Choroid plexus epithelial cell (primary cell): Measurements from ENCODE around the gene ITIH2.

Source experiments
- DNase-seq: peaks from one replicate; pipeline ENCODE4 v3.0.0-alpha.2; 2010; ENCODE audit warnings: low read depth
- H3K4me3 ChIP-seq: 2 replicates; pipeline ENCODE4 v1.5.1; 2011; ENCODE audit warnings: low read depth, mild to moderate bottlenecking, control low read depth, low read length, moderate library complexity
- CTCF ChIP-seq: conservative IDR thresholded peaks from 2 replicates; pipeline ENCODE4 v1.5.1; 2011; ENCODE audit warnings: low read depth, mild to moderate bottlenecking, control low read depth, inconsistent platforms, low read length, moderate library complexity

Gene ITIH2

DNA sequence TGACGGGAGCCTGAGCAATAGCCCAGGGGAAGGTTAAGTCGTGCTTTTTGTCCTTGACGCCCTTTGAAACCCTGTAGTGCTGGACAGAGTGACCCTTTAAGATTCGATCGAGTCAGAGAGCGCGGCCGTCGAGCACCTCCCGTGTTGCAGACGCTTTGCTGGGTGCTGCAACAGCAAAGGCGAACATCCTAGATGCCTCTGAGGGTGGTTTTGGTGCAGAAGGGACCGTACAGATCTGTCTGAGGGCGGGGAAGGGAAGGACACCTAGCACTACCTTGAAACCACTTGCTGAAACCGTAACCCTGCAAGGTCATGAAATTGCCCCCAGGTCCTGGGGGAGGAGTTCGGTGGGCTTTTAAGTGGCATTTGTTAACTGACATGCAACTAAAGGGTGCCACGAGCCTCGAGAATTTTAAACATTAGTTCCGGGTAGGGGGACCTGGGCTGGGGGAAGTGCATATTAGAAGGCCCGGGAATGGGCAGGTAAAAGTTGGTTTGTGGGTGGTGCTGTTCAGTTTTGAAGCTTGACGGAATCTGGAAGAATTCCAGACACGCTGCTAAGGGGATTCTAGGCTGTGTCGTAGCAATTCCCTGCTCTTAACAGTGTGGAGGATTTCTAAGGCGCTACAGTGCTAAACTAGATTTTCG lies 85.6 kb downstream of the ITIH2 start:
- DNase-seq = peak; percentile 56
- peak overlapping the region; percentile 98 for H3K4me3 ChIP-seq
- TF ChIP-seq CTCF = no peak

DNA sequence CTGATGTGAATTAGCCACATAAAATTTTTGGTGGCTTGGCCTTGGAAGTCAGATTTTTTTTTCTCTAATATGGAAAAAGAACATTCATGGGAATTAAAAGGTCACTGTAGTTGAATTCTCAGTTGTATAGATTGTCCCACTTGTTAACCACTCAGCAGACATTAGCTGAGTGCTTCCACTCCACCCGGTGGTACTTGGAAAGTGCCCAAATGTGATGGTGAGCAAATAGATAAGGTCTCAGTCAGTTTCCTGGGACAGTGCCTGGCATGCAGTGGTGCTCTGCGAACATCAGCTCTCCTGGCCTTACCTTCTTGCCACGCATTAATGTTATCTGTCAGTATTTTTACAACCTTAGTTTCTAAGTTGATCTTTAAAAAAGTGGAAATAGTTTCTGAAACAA lies 86.3 kb downstream of the ITIH2 start:
- peak; percentile 32 for DNase-seq
- TF ChIP-seq CTCF = no peak
- peak overlapping the region; percentile 98 for H3K4me3 ChIP-seq

GRCh38 chr10:7792541-7792940 lies 89.4 kb downstream of the ITIH2 start:
- DNase-seq = no peak
- TF ChIP-seq CTCF = no peak
- H3K4me3 ChIP-seq = no peak overlapping the region

GRCh38 chr10:7794251-7795026 lies 91.3 kb downstream of the ITIH2 start:
- no peak for TF ChIP-seq CTCF
- H3K4me3 ChIP-seq = no peak overlapping the region
- DNase-seq = peak; percentile 23

- TF ChIP-seq CTCF = no peak
- H3K4me3 ChIP-seq = no peak overlapping the region
- DNase-seq = peak; percentile 70
Measured at GRCh38 chr10:7795605-7796004, 92.5 kb downstream of the ITIH2 start.

DNA sequence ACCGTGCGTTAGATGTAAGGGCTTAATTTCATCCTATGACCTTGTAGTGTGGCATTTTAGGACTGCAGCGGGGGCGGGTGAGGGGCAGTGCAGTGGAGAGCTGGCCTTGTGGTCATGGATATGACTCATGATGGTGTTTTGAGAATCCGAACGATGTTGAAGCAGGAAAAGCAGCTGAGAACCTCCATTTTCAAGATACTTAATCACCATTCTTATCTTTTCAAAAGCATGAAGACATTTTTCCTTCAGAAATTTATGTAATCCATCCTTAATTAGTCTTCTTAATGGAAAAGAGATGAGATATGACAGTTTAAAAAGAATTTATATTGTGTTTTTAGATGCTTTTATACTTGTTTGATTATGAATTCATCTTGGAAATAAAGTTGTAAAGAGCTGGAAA lies 94.5 kb downstream of the ITIH2 start:
- no peak overlapping the region for H3K4me3 ChIP-seq
- no peak for TF ChIP-seq CTCF
- peak; percentile 96 for DNase-seq
